Measurements from ENCODE around the gene CDK9.

CDK9 gene

DNA sequence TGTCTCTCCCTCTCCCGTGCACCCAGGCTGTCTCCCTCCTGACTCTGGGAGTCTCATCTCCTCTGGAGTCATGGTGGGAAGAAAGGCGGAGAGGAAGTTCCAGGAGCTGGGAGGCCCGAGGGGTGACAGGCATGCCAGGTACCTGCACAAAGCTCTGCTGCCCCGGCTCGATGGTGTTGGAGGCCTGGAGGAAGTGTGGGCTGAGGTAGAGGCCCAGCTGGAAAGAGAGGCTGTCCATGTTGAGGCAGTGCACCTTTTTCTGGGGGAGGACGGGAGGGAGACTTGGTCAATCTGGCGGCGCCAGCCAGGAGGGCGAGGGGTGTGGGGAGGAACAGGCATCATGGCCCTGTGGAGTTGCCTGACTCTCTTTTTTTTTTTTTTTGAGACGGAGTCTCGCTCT is 32.7 kb downstream of the CDK9 start:
- TF ChIP-seq, protein P1, sequence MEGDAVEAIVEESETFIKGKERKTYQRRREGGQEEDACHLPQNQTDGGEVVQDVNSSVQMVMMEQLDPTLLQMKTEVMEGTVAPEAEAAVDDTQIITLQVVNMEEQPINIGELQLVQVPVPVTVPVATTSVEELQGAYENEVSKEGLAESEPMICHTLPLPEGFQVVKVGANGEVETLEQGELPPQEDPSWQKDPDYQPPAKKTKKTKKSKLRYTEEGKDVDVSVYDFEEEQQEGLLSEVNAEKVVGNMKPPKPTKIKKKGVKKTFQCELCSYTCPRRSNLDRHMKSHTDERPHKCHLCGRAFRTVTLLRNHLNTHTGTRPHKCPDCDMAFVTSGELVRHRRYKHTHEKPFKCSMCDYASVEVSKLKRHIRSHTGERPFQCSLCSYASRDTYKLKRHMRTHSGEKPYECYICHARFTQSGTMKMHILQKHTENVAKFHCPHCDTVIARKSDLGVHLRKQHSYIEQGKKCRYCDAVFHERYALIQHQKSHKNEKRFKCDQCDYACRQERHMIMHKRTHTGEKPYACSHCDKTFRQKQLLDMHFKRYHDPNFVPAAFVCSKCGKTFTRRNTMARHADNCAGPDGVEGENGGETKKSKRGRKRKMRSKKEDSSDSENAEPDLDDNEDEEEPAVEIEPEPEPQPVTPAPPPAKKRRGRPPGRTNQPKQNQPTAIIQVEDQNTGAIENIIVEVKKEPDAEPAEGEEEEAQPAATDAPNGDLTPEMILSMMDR (IDR thresholded peaks at IDR 0.05; ENCODE audit: low read depth, low read length), result no peak
- no peak for TF ChIP-seq EZH2phosphoT487 (IDR thresholded peaks at IDR 0.05; ENCODE audit: low read depth)
- H3K4me3 ChIP-seq (ENCODE audit: low read length), result no peak overlapping the region
- no peak overlapping the region for H3K4me2 ChIP-seq (ENCODE audit: low read length)
- H3K9ac ChIP-seq (ENCODE audit: low read length), result no peak overlapping the region
- H3K79me2 ChIP-seq (ENCODE audit: low read length), result no peaks in the 10 kb centered on the region
- H3K9me3 ChIP-seq (ENCODE audit: insufficient read depth, low read length), result no peaks in the 10 kb centered on the region
- H3K4me1 ChIP-seq (ENCODE audit: low read length), result no peaks in the 10 kb centered on the region
- H3K36me3 ChIP-seq (replicated peaks; ENCODE audit: low read depth, low read length), result peaks cover 12% of the 10 kb centered on the region
- no peaks in the 10 kb centered on the region for H4K20me1 ChIP-seq (ENCODE audit: insufficient read depth, low read length)
- H2AFZ ChIP-seq (ENCODE audit: low read depth, low read length), result no peak overlapping the region
- H3K27ac ChIP-seq (ENCODE audit: low read length), result no peak overlapping the region
- no peaks in the 10 kb centered on the region for H3K27me3 ChIP-seq (ENCODE audit: low read depth, low read length)

DNA sequence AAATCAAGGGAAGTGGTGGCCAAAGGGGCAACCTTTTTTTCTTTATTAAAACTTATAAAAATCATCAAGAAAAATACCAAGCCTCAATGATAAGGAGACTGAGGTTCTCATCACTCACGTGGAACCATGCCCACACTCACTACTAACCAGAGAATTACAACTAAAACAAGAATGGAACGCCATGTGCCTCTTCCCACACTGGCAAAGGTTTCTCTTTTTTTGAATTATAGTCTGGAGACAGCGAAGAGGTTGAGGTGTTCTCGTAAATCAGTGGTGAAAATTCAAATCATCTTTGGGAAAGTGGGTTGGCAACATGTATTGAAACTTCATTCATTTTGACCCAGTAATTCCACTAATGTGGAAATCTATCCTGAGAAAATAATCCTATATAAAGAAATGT is 36.3 kb downstream of the CDK9 start:
- Histone ChIP-seq H3K4me3 (ENCODE audit: low read length) (no peak overlapping the region), H3K79me2 (ENCODE audit: low read length) (no peaks in the 10 kb centered on the region), H3K4me1 (ENCODE audit: low read length) (no peaks in the 10 kb centered on the region), H3K27ac (ENCODE audit: low read length) (no peak overlapping the region), H3K4me2 (ENCODE audit: low read length) (no peak overlapping the region), H3K9me3 (ENCODE audit: insufficient read depth, low read length) (no peaks in the 10 kb centered on the region), H3K27me3 (ENCODE audit: low read depth, low read length) (0 out of 2 replicates have a peak, but pooled peaks cover 3% of the 10 kb centered on the region), H3K9ac (ENCODE audit: low read length) (no peak overlapping the region), H3K36me3 (replicated peaks; ENCODE audit: low read depth, low read length) (no peaks in the 10 kb centered on the region), H2AFZ (ENCODE audit: low read depth, low read length) (no peak overlapping the region), H4K20me1 (ENCODE audit: insufficient read depth, low read length) (no peaks in the 10 kb centered on the region)
- TF ChIP-seq EZH2phosphoT487 (IDR thresholded peaks at IDR 0.05; ENCODE audit: low read depth), result no peak
- TF ChIP-seq, protein P1 (IDR thresholded peaks at IDR 0.05; ENCODE audit: low read depth, low read length), result no peak

DNA sequence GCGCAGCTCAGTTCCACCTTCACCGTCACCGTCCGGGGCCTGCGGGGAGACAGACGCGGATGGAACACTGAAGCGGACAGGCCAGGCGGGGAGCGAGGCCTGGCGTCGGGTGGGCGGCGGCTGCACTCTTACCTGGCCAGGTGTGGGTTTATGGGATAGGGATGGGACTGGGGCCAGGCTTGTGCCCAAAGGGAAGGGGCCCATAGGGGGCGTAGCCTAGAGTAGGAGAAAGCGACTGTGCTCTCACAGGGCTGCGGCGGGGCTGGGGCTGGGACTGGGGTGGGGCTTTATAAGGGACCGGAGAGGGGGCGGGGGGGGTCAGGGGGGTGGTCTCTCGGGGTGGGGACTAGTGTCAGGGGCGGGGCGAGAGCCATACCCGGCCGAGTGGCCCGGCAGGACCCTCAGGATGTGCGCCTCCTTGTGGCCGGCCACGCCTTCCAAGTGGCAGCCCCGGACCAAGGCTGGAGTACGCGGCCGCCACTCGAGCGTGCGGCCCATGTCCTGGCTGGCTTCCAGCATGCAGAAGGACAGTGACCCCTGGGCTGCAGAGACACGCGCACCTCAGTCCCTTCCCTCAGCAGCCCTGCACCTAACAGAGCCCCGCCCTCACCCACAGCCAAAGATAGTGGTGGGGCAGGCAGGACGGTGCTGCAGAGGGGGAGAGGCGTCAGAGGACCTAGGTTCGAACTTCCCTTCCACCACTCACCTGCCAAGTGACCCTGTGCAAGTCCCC is 39.7 kb downstream of the CDK9 start:
- no peaks in the 10 kb centered on the region for H3K9me3 ChIP-seq (ENCODE audit: insufficient read depth, low read length)
- TF ChIP-seq, protein P1 (IDR thresholded peaks at IDR 0.05; ENCODE audit: low read depth, low read length), result peak; percentile 48
- TF ChIP-seq EZH2phosphoT487 (IDR thresholded peaks at IDR 0.05; ENCODE audit: low read depth), result no peak
- 0 out of 2 replicates have a peak, but pooled peaks cover 3% of the 10 kb centered on the region for H3K27me3 ChIP-seq (ENCODE audit: low read depth, low read length)
- no peaks in the 10 kb centered on the region for H4K20me1 ChIP-seq (ENCODE audit: insufficient read depth, low read length)
- no peak overlapping the region for H3K9ac ChIP-seq (ENCODE audit: low read length)
- no peak overlapping the region for H2AFZ ChIP-seq (ENCODE audit: low read depth, low read length)
- no peaks in the 10 kb centered on the region for H3K36me3 ChIP-seq (replicated peaks; ENCODE audit: low read depth, low read length)
- peak overlapping the region; percentile 22; the same call in 1 of the 2 replicates for H3K4me3 ChIP-seq (ENCODE audit: low read length)
- no peaks in the 10 kb centered on the region for H3K4me1 ChIP-seq (ENCODE audit: low read length)
- H3K79me2 ChIP-seq (ENCODE audit: low read length), result no peaks in the 10 kb centered on the region
- peak overlapping the region; percentile 27 for H3K4me2 ChIP-seq (ENCODE audit: low read length)
- no peak overlapping the region for H3K27ac ChIP-seq (ENCODE audit: low read length)

DNA sequence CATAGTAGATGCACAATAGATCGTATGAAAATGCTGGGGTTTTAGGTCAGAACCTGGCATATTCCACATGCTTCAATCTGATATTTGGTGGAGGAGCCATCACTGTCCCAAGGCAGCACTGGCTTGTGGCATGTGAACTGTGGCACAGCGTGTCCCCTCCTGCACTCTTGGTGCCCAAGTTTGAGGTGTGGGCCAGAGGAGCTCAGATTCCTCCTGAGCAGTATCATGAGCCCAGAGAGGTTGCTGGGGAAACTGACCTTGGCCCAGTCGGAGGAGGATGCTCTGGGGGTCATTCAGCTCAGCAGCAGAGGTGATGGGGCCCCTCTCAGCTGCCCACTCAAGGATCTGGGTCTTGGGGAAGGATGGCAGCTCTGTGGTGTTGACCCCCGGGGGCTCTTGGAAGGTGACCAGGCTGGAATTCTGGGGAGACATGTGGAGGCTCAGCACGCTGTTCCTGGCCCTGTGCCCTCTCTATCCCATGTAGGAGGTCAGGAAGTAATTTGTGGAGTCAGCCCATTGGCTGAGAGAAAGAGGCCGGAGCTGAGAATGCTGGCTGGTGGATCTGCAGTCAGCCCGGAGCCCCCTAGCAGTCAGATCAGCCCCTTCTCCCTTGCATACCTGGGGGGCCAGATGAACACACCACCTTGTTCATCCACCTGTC is 40.5 kb downstream of the CDK9 start:
- no peak overlapping the region for H3K9ac ChIP-seq (ENCODE audit: low read length)
- H3K4me2 ChIP-seq (ENCODE audit: low read length), result 0 out of 2 replicates have a peak overlapping the region, but pooled peaks have one; percentile 27
- no peaks in the 10 kb centered on the region for H3K9me3 ChIP-seq (ENCODE audit: insufficient read depth, low read length)
- H2AFZ ChIP-seq (ENCODE audit: low read depth, low read length), result no peak overlapping the region
- H3K36me3 ChIP-seq (replicated peaks; ENCODE audit: low read depth, low read length), result no peaks in the 10 kb centered on the region
- H3K27ac ChIP-seq (ENCODE audit: low read length), result no peak overlapping the region
- 0 out of 2 replicates have a peak, but pooled peaks cover 3% of the 10 kb centered on the region for H3K27me3 ChIP-seq (ENCODE audit: low read depth, low read length)
- H3K4me3 ChIP-seq (ENCODE audit: low read length), result no peak overlapping the region
- no peaks in the 10 kb centered on the region for H3K79me2 ChIP-seq (ENCODE audit: low read length)
- no peaks in the 10 kb centered on the region for H3K4me1 ChIP-seq (ENCODE audit: low read length)
- no peaks in the 10 kb centered on the region for H4K20me1 ChIP-seq (ENCODE audit: insufficient read depth, low read length)
- TF ChIP-seq, protein P1 (IDR thresholded peaks at IDR 0.05; ENCODE audit: low read depth, low read length), result no peak
- TF ChIP-seq EZH2phosphoT487 (IDR thresholded peaks at IDR 0.05; ENCODE audit: low read depth), result no peak
